GM21528 (cell line): ENCODE measurements around the gene VAT1L.

Source experiments
- ATAC-seq: cut with Tn5 transposase; IDR thresholded peaks from one replicate; pipeline ENCODE4 v1.9.1; 2021; ENCODE audit warnings: mild to moderate bottlenecking, moderate library complexity; ENCODE audit not compliant: unreplicated experiment, low FRiP score

VAT1L gene

GRCh38 chr16:77868052-77868451 lies 79.7 kb downstream of the VAT1L start:
- peak; percentile 41 for ATAC-seq

GRCh38 chr16:77868478-77868877 lies 80.1 kb downstream of the VAT1L start:
- ATAC-seq = peak; percentile 93

GRCh38 chr16:77869997-77870813 lies 81.8 kb downstream of the VAT1L start:
- no peak for ATAC-seq

GRCh38 chr16:77871932-77872331 lies 83.6 kb downstream of the VAT1L start:
- no peak for ATAC-seq

- no peak for ATAC-seq
Measured at GRCh38 chr16:77873066-77873465, 84.7 kb downstream of the VAT1L start.

GRCh38 chr16:77874347-77874746 lies 86.0 kb downstream of the VAT1L start:
- ATAC-seq = no peak

- ATAC-seq = no peak
Measured at GRCh38 chr16:77876776-77877175, 88.4 kb downstream of the VAT1L start.

GRCh38 chr16:77877712-77878347 lies 89.5 kb downstream of the VAT1L start:
- no peak for ATAC-seq

GRCh38 chr16:77881355-77882030 lies 93.1 kb downstream of the VAT1L start:
- no peak for ATAC-seq

GRCh38 chr16:77882358-77882757 lies 94.0 kb downstream of the VAT1L start:
- ATAC-seq = no peak

GRCh38 chr16:77885571-77886295 lies 97.4 kb downstream of the VAT1L start:
- no peak for ATAC-seq

- ATAC-seq = no peak
Measured at GRCh38 chr16:77888871-77889270, 100.5 kb downstream of the VAT1L start.

- no peak for ATAC-seq
Measured at GRCh38 chr16:77890075-77890474, 101.7 kb downstream of the VAT1L start.

- no peak for ATAC-seq
Measured at GRCh38 chr16:77894162-77894561, 105.8 kb downstream of the VAT1L start.

- ATAC-seq = no peak
Measured at GRCh38 chr16:77895962-77896361, 107.6 kb downstream of the VAT1L start.

GRCh38 chr16:77896415-77897128 lies 108.2 kb downstream of the VAT1L start:
- no peak for ATAC-seq

GRCh38 chr16:77897129-77897437 lies 108.7 kb downstream of the VAT1L start:
- ATAC-seq = no peak

GRCh38 chr16:77897831-77898605 lies 109.7 kb downstream of the VAT1L start:
- no peak for ATAC-seq

- ATAC-seq = no peak
Measured at GRCh38 chr16:77898671-77899211, 110.4 kb downstream of the VAT1L start.
